ENCODE data around the gene ITIH6.

ITIH6 gene

GRCh38 chrX:54819201-54819600 is 21.1 kb upstream of the ITIH6 start:
- Histone ChIP-seq H3K36me3 (replicated peaks) (peaks cover 17% of the 10 kb centered on the region), H3K27ac (no peak overlapping the region), H3K27me3 (replicated peaks) (no peaks in the 10 kb centered on the region), H3K4me3 (ENCODE audit: low read depth, low read length) (no peak overlapping the region)
- DNase-seq: no peak
- TF ChIP-seq, protein P1, sequence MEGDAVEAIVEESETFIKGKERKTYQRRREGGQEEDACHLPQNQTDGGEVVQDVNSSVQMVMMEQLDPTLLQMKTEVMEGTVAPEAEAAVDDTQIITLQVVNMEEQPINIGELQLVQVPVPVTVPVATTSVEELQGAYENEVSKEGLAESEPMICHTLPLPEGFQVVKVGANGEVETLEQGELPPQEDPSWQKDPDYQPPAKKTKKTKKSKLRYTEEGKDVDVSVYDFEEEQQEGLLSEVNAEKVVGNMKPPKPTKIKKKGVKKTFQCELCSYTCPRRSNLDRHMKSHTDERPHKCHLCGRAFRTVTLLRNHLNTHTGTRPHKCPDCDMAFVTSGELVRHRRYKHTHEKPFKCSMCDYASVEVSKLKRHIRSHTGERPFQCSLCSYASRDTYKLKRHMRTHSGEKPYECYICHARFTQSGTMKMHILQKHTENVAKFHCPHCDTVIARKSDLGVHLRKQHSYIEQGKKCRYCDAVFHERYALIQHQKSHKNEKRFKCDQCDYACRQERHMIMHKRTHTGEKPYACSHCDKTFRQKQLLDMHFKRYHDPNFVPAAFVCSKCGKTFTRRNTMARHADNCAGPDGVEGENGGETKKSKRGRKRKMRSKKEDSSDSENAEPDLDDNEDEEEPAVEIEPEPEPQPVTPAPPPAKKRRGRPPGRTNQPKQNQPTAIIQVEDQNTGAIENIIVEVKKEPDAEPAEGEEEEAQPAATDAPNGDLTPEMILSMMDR (IDR thresholded peaks at IDR 0.05; ENCODE audit: low read depth, low read length, missing control alignments): no peak
- in situ Hi-C loops (cut with HindIII; ENCODE audit: low pct_ligation_motif_present, low sequenced_read_pairs): no loop called here

- Histone ChIP-seq H3K36me3 (replicated peaks) (peaks cover 25% of the 10 kb centered on the region), H3K27ac (no peak overlapping the region), H3K27me3 (replicated peaks) (no peaks in the 10 kb centered on the region), H3K4me3 (ENCODE audit: low read depth, low read length) (no peak overlapping the region)
- no peak for DNase-seq
- TF ChIP-seq, protein P1 (IDR thresholded peaks at IDR 0.05; ENCODE audit: low read depth, low read length, missing control alignments): no peak
- in situ Hi-C loops (cut with HindIII; ENCODE audit: low pct_ligation_motif_present, low sequenced_read_pairs): no loop called here
These were observed 20.2 kb upstream of the ITIH6 start for GRCh38 chrX:54818221-54818620.

GRCh38 chrX:54817220-54817820 is 19.3 kb upstream of the ITIH6 start:
- TF ChIP-seq, protein P1 (IDR thresholded peaks at IDR 0.05; ENCODE audit: low read depth, low read length, missing control alignments): no peak
- DNase-seq: no peak
- in situ Hi-C loops (cut with HindIII; ENCODE audit: low pct_ligation_motif_present, low sequenced_read_pairs): no loop called here
- no peak overlapping the region for H3K27ac ChIP-seq
- no peaks in the 10 kb centered on the region for H3K27me3 ChIP-seq (replicated peaks)
- H3K36me3 ChIP-seq (replicated peaks): peaks cover 25% of the 10 kb centered on the region
- no peak overlapping the region for H3K4me3 ChIP-seq (ENCODE audit: low read depth, low read length)

- H3K36me3 ChIP-seq (replicated peaks): peaks cover 48% of the 10 kb centered on the region
- H3K27ac ChIP-seq: no peak overlapping the region
- DNase-seq: no peak
- TF ChIP-seq, protein P1 (IDR thresholded peaks at IDR 0.05; ENCODE audit: low read depth, low read length, missing control alignments): no peak
- no peaks in the 10 kb centered on the region for H3K27me3 ChIP-seq (replicated peaks)
- in situ Hi-C loops (cut with HindIII; ENCODE audit: low pct_ligation_motif_present, low sequenced_read_pairs): no loop called here
- no peak overlapping the region for H3K4me3 ChIP-seq (ENCODE audit: low read depth, low read length)
These were observed 14.3 kb upstream of the ITIH6 start for GRCh38 chrX:54812306-54812705.

GRCh38 chrX:54811301-54811885 is 13.3 kb upstream of the ITIH6 start:
- H3K27ac ChIP-seq: no peak overlapping the region
- DNase-seq: no peak
- in situ Hi-C loops (cut with HindIII; ENCODE audit: low pct_ligation_motif_present, low sequenced_read_pairs): no loop called here
- no peak overlapping the region for H3K4me3 ChIP-seq (ENCODE audit: low read depth, low read length)
- TF ChIP-seq, protein P1 (IDR thresholded peaks at IDR 0.05; ENCODE audit: low read depth, low read length, missing control alignments): no peak
- H3K27me3 ChIP-seq (replicated peaks): no peaks in the 10 kb centered on the region
- H3K36me3 ChIP-seq (replicated peaks): peaks cover 47% of the 10 kb centered on the region

DNA sequence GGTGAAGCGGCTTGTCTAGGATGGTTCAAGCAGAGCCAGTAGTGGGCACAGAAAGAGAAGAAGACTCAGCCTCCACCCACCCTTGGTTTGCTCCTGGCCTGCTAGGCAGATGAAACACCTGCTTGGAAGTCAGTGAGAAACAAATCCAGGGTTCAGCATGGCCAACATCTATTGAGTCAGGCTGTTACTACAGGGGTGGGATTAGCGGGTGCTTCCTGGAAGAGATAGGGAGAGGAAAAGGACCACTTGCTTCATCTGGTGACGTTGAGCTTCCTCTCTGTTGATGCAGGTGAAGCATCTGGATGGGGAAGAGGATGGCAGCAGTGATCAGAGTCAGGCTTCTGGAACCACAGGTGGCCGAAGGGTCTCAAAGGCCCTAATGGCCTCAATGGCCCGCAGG is 12.5 kb upstream of the ITIH6 start:
- Histone ChIP-seq H3K4me3 (ENCODE audit: low read depth, low read length) (peak overlapping the region; percentile 75), H3K27ac (no peak overlapping the region), H3K27me3 (replicated peaks) (no peaks in the 10 kb centered on the region), H3K36me3 (replicated peaks) (peaks cover 39% of the 10 kb centered on the region)
- no peak for DNase-seq
- TF ChIP-seq, protein P1 (IDR thresholded peaks at IDR 0.05; ENCODE audit: low read depth, low read length, missing control alignments): no peak
- in situ Hi-C loops (cut with HindIII; ENCODE audit: low pct_ligation_motif_present, low sequenced_read_pairs): no loop called here
